GM21786 (cell line): ENCODE results near the gene TMEM131.
"Not testable (repeated sequence)": the region's sequence is repeated elsewhere in the genome, so short reads cannot be mapped to it uniquely, and the experiment has no call there.

Experiments
- ATAC-seq: cut with Tn5 transposase; IDR thresholded peaks from one replicate; pipeline ENCODE4 v1.9.1; 2021; ENCODE audit not compliant: unreplicated experiment

TMEM131 gene

DNA sequence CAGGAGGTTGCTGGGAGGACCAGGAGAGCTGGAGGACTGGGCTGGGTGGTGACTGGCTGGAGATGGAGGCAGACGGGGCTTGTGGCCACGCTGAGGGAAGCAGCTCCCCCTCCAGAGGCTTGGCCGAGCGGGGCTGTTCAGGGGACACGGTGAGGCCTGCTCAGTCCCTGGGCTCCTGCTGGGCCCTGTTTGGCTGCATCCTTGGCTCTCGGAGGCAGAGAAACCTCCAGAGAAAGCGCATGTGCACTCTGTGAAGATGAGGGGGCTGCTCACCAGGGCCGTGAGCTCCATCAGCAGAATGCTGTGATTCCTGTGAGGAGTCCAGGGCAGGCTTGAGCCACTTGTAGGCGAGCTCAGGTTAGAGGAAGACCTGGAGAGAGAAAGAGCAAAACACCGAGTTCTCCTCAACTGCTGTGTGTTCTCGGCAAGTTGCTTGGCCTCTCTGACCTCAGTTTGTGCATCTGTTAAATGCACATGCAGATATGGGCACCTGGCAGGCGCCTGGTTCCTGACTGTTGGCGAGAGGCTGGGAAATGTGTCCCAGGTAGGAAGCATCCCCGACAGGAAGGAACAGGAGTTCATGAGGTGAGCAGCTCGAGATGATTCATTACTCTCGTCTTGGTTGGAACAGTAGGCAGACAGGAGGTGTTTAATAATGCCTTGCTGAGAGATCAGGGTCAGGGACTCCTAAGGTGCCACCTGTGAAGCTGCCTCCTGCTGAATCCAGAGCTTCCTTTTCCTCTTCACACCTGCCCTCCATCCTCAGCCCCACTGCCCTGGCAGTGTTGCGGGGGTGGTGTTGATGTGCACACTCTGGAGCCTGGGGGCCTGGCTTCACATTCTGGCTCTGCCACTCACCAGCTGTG is 281.4 kb downstream of the TMEM131 start:
- ATAC-seq: no peak

DNA sequence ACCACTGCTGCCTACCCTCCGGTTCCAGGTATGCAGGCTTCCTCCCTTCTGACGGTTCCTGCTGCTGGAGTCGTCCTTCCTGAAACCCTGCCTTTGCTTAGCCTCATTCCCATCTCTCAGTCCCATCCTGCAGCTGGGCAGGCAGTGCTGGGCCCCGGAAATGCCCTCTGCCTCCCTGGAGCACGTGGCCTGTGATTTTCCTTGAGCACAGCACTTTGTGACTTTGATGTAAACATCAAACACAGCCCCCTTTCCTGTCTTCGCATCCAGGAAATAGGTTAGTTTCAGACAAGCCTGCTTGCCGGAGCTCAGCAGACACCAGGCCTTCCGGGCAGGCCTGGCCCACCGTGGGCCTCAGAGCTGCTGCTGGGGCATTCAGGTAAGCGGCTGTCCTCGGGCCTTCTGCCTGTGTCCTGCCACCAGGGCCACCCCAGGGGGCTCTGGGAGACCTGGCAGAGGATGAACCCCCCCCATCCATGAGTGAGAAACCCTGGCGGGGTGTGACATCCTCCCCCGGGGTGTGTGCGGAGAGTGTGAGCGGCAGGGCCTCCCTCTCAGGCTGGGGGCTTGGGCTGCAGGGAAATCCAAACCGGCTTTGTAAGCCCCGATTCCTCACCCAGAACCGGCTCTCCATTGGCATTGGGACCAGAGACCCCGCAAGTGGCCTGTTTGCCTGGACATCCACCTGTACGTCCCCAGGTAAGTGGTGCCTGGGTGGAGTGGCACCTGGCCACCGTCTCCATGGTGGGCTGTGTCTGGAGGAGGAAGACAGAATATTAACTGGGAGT is 282.3 kb downstream of the TMEM131 start, which contains the start of gene ZAP70:
TSS of gene ZAP70 (plus strand) at position 281 of the 788 bp plus-strand sequence. CDS start 10,461 bp downstream, outside the sequence.
- ATAC-seq: no peak

DNA sequence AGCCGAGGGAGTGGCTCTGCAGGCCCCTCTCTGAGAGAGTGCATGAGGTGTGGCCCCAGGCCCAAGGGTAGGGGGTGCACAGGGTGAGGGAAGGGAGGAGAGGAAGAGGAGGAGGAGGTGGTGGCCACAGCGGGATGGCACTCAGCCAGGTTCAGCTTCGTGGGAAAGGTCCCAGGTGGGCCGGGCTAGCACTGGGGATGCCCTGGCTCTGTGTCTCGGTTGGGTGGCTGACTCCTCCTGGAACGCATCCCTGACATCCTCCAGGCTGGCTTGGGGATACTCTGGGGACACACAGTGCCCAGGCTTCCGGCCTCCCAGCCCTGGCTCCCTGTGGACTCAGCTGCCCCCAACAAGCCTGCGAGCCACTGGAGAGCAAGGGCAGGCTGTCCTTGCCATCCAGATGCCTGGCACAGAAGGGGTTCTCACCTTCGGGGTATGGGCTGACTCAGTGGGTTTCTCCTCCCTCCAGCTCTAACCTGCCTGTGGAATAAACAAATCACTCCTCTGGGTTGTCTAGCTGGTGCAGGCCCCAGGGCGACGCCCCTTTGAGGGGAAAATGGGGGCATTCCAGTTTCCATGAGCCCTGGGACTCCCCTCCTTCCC is 283.0 kb downstream of the TMEM131 start:
- ATAC-seq: no peak

DNA sequence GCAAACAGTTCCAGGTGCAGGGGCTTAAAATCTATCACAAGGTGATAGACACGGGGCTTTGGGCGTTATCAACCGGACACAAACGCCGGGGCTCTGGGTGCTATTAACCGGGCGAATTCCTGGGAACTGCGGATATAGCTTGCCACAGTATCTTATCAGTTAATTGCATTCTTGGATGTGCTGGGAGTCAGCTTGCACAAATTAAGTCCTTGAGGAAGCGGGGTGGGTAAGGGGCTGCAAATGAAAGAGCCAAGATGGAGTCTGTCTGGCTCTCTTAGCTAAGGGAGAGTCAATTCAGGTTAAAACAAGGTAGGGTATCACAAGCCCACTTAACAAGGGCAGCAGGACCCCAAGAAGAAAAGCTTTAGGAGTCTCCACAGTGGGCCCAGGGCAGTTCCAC is 283.6 kb downstream of the TMEM131 start:
- not testable (repeated sequence) for ATAC-seq

DNA sequence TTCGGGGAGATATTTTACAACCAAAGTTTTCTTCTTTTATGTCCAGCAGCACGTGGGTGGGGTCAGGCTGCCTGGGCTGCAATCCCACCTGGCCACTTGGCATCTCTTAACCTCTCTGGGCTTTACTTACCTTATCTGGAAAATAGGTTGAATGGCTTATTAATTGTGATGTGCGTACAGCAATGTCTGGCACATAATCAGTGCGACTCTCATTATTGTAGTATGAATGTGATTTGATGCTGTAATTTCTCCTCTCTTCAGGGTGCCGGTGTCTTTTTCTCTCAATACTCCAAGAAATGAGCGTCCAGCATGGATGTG is 284.4 kb downstream of the TMEM131 start:
- ATAC-seq: no peak

DNA sequence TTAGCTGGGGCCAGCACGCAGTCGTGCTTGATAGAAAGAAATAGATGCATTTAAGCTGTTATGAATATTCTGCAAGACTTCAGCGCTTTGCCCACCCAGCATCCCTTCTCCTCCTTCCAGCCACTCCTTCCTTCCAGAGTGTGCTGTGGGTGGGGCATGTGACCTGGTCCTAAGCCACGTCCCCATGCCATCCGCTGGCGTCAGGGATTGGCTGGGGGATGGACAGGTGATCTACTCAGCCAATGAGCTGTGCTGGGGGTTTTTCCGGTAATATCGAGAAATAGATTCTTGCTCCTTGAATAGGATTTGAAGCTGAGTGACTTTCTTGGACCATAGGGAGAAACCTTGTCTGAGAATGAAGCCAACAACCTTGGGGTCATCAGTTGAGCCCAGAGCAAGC is 287.1 kb downstream of the TMEM131 start:
- no peak for ATAC-seq

DNA sequence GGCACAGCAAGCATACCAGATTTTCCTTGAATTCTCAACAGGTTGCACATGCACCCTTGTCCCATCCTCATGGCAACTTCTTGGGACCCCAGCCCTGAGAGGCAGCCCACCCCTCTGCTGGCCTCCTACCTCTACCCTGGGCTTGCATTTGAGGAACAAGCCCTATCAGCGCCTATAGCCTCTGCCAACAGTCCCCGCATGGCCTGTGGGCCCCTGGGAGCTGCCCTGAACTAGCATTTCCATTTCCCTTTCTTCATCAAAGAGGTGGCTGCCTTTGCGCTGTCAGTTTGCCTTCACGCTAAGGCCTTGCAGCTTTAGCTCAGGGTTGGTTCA is 287.7 kb downstream of the TMEM131 start:
- ATAC-seq: no peak

DNA sequence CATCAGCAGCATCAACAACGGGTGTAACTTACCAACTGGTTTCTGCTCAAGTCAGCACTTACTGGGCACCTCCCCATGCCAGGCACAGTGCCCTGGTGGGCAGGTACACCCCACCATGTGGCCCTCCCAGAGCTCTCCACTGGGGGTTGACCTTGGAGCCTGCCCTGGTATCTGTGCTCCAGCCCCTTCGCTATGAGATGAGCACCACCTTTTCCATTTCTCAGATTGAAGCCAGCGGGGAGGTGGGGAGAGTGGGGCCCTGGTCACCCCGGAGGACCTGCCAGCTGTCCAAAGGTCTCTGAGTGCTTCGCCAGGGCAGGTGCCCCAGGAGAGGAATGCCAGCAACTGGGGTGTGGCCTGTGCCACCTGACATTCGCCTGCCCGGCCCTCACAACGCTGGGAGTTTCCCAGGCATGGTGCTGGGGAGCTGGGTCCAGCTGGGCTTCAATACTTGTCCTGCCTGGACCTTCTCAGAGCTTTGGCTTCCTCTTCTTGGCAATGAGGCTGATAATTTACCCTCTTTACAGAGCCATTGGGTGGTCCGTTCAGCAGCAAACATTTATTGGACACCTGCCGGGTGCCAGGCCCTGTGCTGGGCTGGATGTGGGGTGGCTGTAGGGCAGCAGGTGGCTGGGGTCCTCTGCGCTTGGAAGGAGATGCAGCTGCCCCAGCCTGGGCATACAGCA is 288.2 kb downstream of the TMEM131 start:
- ATAC-seq: no peak

DNA sequence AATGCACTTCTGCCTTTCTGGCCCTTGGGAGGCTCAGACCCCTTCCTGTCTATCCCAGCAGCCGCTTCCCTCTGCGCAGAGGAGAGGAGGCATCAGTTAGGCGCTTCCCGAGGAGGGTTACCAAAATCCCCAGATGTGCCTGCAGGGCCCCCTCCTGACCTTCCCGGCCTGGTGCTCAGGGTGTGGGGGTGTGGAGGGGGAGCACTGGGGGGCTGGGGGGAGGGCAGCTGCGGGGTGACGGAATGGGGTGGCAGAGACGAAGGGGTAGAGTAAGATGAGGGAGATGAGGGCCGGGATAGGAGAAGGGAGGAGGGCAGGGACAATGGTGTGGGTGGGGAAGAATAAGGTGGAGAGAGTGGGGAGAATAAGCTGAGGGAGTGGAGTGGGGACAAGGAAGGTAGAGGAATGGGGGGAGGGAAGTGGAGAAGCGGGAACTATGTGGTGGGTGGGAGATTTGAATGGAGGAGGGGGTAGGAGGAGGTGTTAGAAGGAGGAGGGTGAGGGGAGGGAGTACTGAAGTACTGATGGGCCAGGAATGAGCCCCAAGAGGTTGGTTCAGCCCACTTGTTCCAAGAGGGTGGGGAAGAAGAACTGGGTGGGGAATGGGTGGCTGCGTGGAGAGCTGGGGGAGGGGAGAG is 288.9 kb downstream of the TMEM131 start:
- ATAC-seq: no peak
